Measurements from ENCODE around the gene ACAN. TPM values are rescaled to one million over a fixed set of nuclear protein-coding genes. Genes with fewer than 3 reads are reported as not detected.
A peak's percentile ranks its signal among the peaks of the same experiment; 100 is the strongest.

ACAN gene
- total and polyA plus RNA-seq, 8 donors, result 0.04 to 5.7 (median 0.22) TPM; not detected in 1

GRCh38 chr15:88894819-88895767 is 91.9 kb downstream of the ACAN start, which contains the start of gene HAPLN3:
Gene HAPLN3 (minus strand): TSS chr15:88895544. CDS start chr15:88887298, 8,246 bp downstream.
- 6 to 7% methylated on average over 43 to 70 of the region's 70 CpGs for WGBS, 2 donors
- Histone ChIP-seq H3K27me3 (peaks cover 0 to 7% (median 2%) of the 10 kb centered on the region in 4 donors), H3K36me3 (no peaks in the 10 kb centered on the region), H3K4me1 (peaks cover 0 to 7% (median 0%) of the 10 kb centered on the region in 3 donors), H3K4me3 (peak within 1 kb of the TSS; percentile 19 to 51 (median 26)), H3K27ac (no peak within 1 kb of the TSS), H3K9me3 (no peaks in the 10 kb centered on the region)
- intact Hi-C loops (cut with DNase I), result no loop called here
- FAIRE-seq (no peak), ATAC-seq (peak; percentile 27 to 47 (median 39)), DNase-seq (peak in 1 of 6 donors; percentile 62)
- TF ChIP-seq, protein P1, sequence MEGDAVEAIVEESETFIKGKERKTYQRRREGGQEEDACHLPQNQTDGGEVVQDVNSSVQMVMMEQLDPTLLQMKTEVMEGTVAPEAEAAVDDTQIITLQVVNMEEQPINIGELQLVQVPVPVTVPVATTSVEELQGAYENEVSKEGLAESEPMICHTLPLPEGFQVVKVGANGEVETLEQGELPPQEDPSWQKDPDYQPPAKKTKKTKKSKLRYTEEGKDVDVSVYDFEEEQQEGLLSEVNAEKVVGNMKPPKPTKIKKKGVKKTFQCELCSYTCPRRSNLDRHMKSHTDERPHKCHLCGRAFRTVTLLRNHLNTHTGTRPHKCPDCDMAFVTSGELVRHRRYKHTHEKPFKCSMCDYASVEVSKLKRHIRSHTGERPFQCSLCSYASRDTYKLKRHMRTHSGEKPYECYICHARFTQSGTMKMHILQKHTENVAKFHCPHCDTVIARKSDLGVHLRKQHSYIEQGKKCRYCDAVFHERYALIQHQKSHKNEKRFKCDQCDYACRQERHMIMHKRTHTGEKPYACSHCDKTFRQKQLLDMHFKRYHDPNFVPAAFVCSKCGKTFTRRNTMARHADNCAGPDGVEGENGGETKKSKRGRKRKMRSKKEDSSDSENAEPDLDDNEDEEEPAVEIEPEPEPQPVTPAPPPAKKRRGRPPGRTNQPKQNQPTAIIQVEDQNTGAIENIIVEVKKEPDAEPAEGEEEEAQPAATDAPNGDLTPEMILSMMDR (IDR thresholded peaks at IDR 0.05), result no peak

DNA sequence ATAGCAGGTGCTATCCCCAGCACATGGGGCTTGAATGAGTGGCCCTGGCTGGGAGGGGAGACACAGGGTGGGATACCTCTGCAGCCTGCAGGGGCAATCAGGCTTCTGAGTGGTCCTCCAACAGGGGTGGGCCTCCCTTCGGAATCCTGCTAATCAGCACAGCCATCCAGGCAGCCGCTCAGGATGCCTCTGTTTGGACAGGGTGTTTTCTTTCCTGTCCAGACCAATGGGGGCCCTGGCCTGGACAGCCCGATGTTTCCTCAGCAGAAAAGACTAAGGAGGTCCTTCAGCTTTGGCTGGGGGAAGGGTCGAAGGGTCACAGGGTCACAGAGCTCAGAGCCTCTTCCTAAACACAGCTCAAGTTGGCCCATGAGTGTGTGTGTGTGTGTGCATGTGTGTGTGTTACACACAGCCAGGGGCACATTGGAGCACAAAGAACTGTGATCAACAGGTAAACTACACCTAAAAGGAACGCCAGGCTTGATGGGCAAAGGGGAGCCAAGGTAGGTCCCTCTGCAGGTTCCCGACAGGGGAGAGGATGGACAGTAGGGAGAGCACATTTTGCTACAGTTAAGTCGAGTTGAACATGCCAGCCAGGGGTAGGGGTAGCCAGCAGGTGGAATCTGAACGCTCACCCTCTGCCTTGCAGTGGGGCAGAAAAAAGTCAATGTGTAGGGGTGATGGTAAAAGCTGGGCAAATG is 93.2 kb downstream of the ACAN start:
- H3K27ac ChIP-seq, result no peak overlapping the region
- WGBS, 2 donors, result 71 to 86% methylated on average over 8 of the region's 8 CpGs
- H3K36me3 ChIP-seq, result no peaks in the 10 kb centered on the region
- intact Hi-C loops (cut with DNase I), result no loop called here
- DNase-seq (peak in 1 of 6 donors; percentile 41), ATAC-seq (no peak), FAIRE-seq (no peak)
- peaks cover 0 to 7% (median 2%) of the 10 kb centered on the region in 4 donors for H3K27me3 ChIP-seq
- no peak overlapping the region for H3K4me3 ChIP-seq
- TF ChIP-seq, protein P1 (IDR thresholded peaks at IDR 0.05), result no peak
- H3K9me3 ChIP-seq, result no peaks in the 10 kb centered on the region
- peaks cover 0 to 7% (median 0%) of the 10 kb centered on the region in 3 donors for H3K4me1 ChIP-seq

DNA sequence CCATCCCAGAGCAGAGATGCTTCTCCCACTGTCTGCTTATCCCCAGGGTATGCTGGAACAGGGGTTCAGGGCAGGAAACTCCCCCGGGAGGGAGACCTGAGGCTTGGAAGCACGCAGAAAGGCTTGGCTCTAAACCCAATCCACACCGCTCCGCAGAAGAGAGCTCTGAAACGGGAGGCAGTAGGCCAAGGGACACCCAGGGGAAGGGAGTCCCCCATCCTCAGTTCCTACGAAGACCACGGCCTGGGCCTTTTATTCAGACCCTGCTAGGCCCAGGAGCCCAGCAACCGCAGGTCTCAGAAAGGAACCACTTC is 93.9 kb downstream of the ACAN start:
- H3K36me3 ChIP-seq, result no peaks in the 10 kb centered on the region
- H3K9me3 ChIP-seq, result no peaks in the 10 kb centered on the region
- no peak for ATAC-seq
- H3K27ac ChIP-seq, result no peak overlapping the region
- DNase-seq, result no peak
- TF ChIP-seq, protein P1 (IDR thresholded peaks at IDR 0.05), result no peak
- intact Hi-C loops (cut with DNase I), result no loop called here
- H3K4me1 ChIP-seq, result peaks cover 0 to 7% (median 0%) of the 10 kb centered on the region in 3 donors
- H3K4me3 ChIP-seq, result no peak overlapping the region
- FAIRE-seq, result no peak
- peaks cover 0 to 7% (median 0%) of the 10 kb centered on the region in 4 donors for H3K27me3 ChIP-seq
- WGBS, 2 donors, result 45 to 55% methylated on average over 8 of the region's 8 CpGs

DNA sequence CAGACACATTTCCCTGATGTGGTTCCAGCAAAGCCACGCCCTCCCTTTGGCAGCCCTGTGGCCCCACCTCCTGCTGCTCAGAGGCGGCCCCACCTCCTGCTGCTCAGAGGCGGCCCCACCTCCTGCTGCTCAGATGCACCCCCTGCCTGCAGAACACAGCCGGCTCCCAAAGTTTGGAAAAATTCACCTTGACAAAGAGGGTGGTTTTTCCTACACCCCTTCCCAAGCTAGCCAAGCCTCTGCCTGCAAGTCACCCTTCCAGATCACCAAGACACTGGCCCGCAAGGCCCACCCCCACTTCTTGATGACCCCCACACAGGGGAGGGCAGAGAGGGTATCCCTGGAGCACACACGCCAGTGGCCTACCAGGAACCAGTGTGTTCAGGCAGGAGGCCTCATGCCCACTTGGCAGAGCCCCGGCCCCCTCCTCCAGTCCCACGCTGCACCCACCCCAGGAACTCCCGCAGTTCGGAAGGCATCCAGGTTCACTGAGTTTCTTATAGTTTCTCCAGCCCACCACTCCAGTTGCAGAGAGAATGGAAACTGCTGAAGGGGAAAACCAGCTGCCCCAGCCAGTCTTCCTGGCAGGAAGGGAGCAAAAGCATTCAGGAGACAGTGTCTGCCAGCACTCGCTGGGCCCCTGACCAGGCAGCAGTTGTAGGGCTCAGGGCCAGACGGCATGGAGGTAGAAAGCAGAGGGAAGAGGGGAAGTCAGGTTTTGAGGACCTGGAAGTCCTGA is 94.4 kb downstream of the ACAN start:
- peaks cover 0 to 7% (median 0%) of the 10 kb centered on the region in 3 donors for H3K4me1 ChIP-seq
- FAIRE-seq, result no peak
- intact Hi-C loops (cut with DNase I), result no loop called here
- TF ChIP-seq, protein P1 (IDR thresholded peaks at IDR 0.05), result peak in 3 of 4 donors; percentile 10 to 37 (median 21)
- H3K27ac ChIP-seq, result no peak overlapping the region
- 49 to 54% methylated on average over 12 of the region's 12 CpGs for WGBS, 2 donors
- no peak overlapping the region for H3K4me3 ChIP-seq
- H3K27me3 ChIP-seq, result peaks cover 0 to 7% (median 0%) of the 10 kb centered on the region in 4 donors
- H3K36me3 ChIP-seq, result no peaks in the 10 kb centered on the region
- DNase-seq, result peak; percentile 62 to 96 (median 80)
- peak; percentile 66 to 97 (median 92) for ATAC-seq
- H3K9me3 ChIP-seq, result no peaks in the 10 kb centered on the region
